H1 (cell line): ENCODE data around the gene SPDEF. TPM values are rescaled to one million over a fixed set of nuclear protein-coding genes. Genes with fewer than 3 reads are reported as not detected.

ENCODE experiments used
- CHD7 ChIP-seq: fragments of 300-600 bp; sonication (generic); IDR thresholded peaks from 2 replicates; pipeline ENCODE4 v1.7.1; 2012; ENCODE audit warnings: low read length, moderate library complexity, mild to moderate bottlenecking, inconsistent platforms; ENCODE audit not compliant: insufficient replicate concordance
- JUND ChIP-seq: IDR thresholded peaks from 2 replicates; pipeline ENCODE4 v1.6.1; 2011; ENCODE audit warnings: mild to moderate bottlenecking, improper control_type of control experiment, low read length
- polyA plus RNA-seq, 7 experiments: library from polyadenylated mRNA; depleted of rRNA in 3 of 7; stranded (reverse) in 5 of 7; unstranded in 2 of 7; fragments of >200 nt in 5 of 7; fragments of 200-250 nt in 2 of 7; gene quantifications; 1 replicate in 5 of 7; 2 replicates in 1 of 7; 4 replicates in 1 of 7; pipeline versions ENCODE4 v1.2.1 to v1.2.3, GENCODE V29; 2011 to 2013; ENCODE audit warnings: missing spikeins in 2 of 7, mixed read lengths in 2 of 7
- total RNA-seq: library from RNA; stranded (reverse); fragmentation: NEBNext Ultra II Directional; extraction: Animal tissue kit (Norgen Biotek cat#: 25700); gene quantifications from 2 replicates; pipeline ENCODE4 v1.2.1, GENCODE V29; 2021

The SPDEF gene
- total and polyA plus RNA-seq, 2 of the 8 experiments (the other 6 are each of a cell fraction or from before 2014, with no cell fraction given), result 0.15 to 0.30 TPM

- no peak for TF ChIP-seq CHD7
- no peak for TF ChIP-seq JUND
Observed at GRCh38 chr6:34553750-34554149, 2.4 kb downstream of the SPDEF start (continued).
